Smooth muscle cell (in vitro differentiated cells): ENCODE measurements around the gene TBL1X. TPM values are rescaled to one million over a fixed set of nuclear protein-coding genes. Genes with fewer than 3 reads are reported as not detected.

Experiments used
- DNase-seq: peaks from one replicate; lab custom pipeline; 2025; ENCODE audit not compliant: unreplicated experiment; lab: John Stamatoyannopoulos, UW
- H2AFZ ChIP-seq: fragments of 200-600 bp; sonication (generic); 2 replicates; pipeline ENCODE4 v1.6.0; 2016; ENCODE audit warnings: antibody characterized with exemption, low read depth, mild to moderate bottlenecking
- H3F3A ChIP-seq: fragments of 200-600 bp; sonication (generic); 2 replicates; pipeline ENCODE4 v1.6.0; 2017; ENCODE audit warnings: antibody characterized with exemption, low read depth
- H3K27ac ChIP-seq: fragments of 200-600 bp; sonication (generic); 2 replicates; pipeline ENCODE4 v1.5.1; 2016; ENCODE audit warnings: low read depth, mild to moderate bottlenecking
- H3K27me3 ChIP-seq: fragments of 200-600 bp; sonication (generic); 2 replicates; pipeline ENCODE4 v1.6.1; 2016; ENCODE audit warnings: low read depth, mild to moderate bottlenecking
- H3K36me3 ChIP-seq: fragments of 200-600 bp; sonication (generic); 2 replicates; pipeline ENCODE4 v1.5.1; 2016; ENCODE audit warnings: low read depth
- H3K4me1 ChIP-seq: fragments of 200-600 bp; sonication (generic); 2 replicates; pipeline ENCODE4 v1.5.1; 2016; ENCODE audit warnings: low read depth
- H3K4me2 ChIP-seq: fragments of 200-600 bp; sonication (generic); 2 replicates; pipeline ENCODE4 v1.6.0; 2016; ENCODE audit warnings: mild to moderate bottlenecking
- H3K4me3 ChIP-seq: fragments of 200-600 bp; sonication (generic); 2 replicates; pipeline ENCODE4 v1.5.1; 2016; ENCODE audit warnings: mild to moderate bottlenecking
- H3K79me2 ChIP-seq: fragments of 200-600 bp; sonication (generic); 2 replicates; pipeline ENCODE4 v1.6.0; 2016; ENCODE audit warnings: low read depth, mild to moderate bottlenecking
- H3K9ac ChIP-seq: fragments of 200-600 bp; sonication (generic); 2 replicates; pipeline ENCODE4 v1.6.0; 2016; ENCODE audit warnings: low read depth
- H3K9me3 ChIP-seq: fragments of 200-600 bp; sonication (generic); replicated peaks from 2 replicates; pipeline ENCODE4 v1.5.1; 2016; ENCODE audit warnings: low read depth
- H4K20me1 ChIP-seq: fragments of 200-600 bp; sonication (generic); 2 replicates; pipeline ENCODE4 v1.6.0; 2016; ENCODE audit warnings: low read depth
- WGBS: methylation state at CpG from one replicate; pipeline ENCODE4 v1.1.7; 2016; ENCODE audit warnings: low lambda C conversion rate; 5-methylcytosine and 5-hydroxymethylcytosine counted together
- polyA plus RNA-seq: library from polyadenylated mRNA; unstranded; fragments of >200 nt; fragmentation: Nextera tagmentation; extraction: Ambion mirVana; gene quantifications from 2 replicates; pipeline ENCODE4 v1.2.1, GENCODE V29; 2016
- total RNA-seq: library from RNA; depleted of rRNA; stranded (reverse); fragments of >200 nt; gene quantifications from 2 replicates; pipeline ENCODE4 v1.2.3, GENCODE V29; 2014
- TF ChIP-seq, protein P1 (sequence below): fragments of 200-600 bp; sonication (generic); IDR thresholded peaks from 2 replicates; pipeline ENCODE4 v1.5.1; 2017; ENCODE audit warnings: borderline replicate concordance, mild to moderate bottlenecking, antibody characterized with exemption; ENCODE audit not compliant: insufficient read depth, poor library complexity, severe bottlenecking

The TBL1X gene
- total and polyA plus RNA-seq, 2 experiments from 2014 or later: 9.0 to 9.8 TPM

DNA sequence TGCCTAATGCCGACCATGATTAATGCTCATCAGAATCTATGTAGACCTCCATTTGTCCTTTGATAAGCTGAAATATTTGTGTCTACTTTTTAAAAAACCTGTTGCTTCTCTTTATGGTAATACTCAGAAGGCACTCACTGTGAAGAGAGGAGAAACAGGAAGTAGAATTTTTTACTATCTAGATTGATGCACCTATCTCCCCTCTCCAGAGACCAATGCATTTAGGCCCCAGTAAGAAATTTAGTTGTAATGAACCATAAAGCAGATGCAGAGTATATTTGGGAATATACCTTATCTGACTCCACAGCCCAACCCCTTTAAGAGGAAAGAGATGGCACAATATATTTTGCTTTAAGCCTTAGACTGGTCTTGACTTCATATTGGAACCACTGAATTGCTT, 11.1 kb downstream of the TBL1X start:
- no peak overlapping the region for H3K27ac ChIP-seq
- H4K20me1 ChIP-seq: peaks cover 34% of the 10 kb centered on the region
- H3K4me2 ChIP-seq: no peak overlapping the region
- H3F3A ChIP-seq: no peaks in the 10 kb centered on the region
- H2AFZ ChIP-seq: no peak overlapping the region
- H3K4me1 ChIP-seq: no peaks in the 10 kb centered on the region
- DNase-seq: no peak
- no peak overlapping the region for H3K9ac ChIP-seq
- TF ChIP-seq, protein P1, sequence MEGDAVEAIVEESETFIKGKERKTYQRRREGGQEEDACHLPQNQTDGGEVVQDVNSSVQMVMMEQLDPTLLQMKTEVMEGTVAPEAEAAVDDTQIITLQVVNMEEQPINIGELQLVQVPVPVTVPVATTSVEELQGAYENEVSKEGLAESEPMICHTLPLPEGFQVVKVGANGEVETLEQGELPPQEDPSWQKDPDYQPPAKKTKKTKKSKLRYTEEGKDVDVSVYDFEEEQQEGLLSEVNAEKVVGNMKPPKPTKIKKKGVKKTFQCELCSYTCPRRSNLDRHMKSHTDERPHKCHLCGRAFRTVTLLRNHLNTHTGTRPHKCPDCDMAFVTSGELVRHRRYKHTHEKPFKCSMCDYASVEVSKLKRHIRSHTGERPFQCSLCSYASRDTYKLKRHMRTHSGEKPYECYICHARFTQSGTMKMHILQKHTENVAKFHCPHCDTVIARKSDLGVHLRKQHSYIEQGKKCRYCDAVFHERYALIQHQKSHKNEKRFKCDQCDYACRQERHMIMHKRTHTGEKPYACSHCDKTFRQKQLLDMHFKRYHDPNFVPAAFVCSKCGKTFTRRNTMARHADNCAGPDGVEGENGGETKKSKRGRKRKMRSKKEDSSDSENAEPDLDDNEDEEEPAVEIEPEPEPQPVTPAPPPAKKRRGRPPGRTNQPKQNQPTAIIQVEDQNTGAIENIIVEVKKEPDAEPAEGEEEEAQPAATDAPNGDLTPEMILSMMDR: no peak
- H3K36me3 ChIP-seq: no peaks in the 10 kb centered on the region
- H3K9me3 ChIP-seq: no peaks in the 10 kb centered on the region
- no peak overlapping the region for H3K4me3 ChIP-seq
- peaks cover 42% of the 10 kb centered on the region for H3K79me2 ChIP-seq
- no peaks in the 10 kb centered on the region for H3K27me3 ChIP-seq
- WGBS: 68% methylated on average over 1 of the region's 1 CpG

DNA sequence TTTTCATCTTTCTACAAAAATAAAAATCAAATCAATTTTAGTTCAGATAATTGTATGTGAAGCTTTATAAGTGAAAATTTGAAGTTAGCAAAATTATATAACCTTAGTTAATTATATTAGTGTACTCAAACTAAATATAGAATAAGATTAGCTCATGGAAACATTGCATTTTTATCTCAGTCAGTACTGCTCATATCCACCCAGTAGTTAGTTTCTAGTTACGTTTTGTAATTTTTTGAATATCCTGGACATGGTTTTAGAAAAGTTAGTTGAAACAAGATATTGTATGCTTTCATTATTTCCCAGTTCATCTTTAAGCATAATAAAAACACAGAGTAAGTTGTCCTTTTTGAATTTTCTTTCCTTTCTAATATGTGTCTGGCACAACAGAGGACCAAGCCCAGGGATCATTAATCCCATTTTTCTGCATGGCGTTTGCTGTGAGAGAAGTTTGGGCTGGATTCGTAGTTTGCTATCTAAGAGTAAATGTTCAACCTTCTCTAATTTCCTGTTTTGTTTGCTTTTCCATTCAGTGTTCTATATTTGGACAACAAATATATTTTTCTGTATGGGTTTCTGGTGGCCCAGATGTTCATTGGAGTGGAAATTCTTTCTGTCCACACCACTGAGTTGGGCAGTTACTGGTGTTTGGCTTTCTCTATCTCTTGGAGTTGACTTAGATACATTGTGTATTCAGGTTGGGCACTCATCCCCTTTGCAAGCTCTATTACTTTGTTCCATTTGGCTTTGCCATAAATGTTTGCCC, 12.1 kb downstream of the TBL1X start:
- Histone ChIP-seq H3K27me3 (no peaks in the 10 kb centered on the region), H3K36me3 (no peaks in the 10 kb centered on the region), H2AFZ (no peak overlapping the region), H3K27ac (no peak overlapping the region), H3K4me2 (no peak overlapping the region), H3K79me2 (peaks cover 44% of the 10 kb centered on the region), H3K4me1 (no peaks in the 10 kb centered on the region), H3K9me3 (no peaks in the 10 kb centered on the region), H3K9ac (no peak overlapping the region), H4K20me1 (peaks cover 24% of the 10 kb centered on the region), H3F3A (no peaks in the 10 kb centered on the region), H3K4me3 (no peak overlapping the region)
- no peak for DNase-seq
- TF ChIP-seq, protein P1: no peak
- WGBS: 70% methylated on average over 3 of the region's 3 CpGs

DNA sequence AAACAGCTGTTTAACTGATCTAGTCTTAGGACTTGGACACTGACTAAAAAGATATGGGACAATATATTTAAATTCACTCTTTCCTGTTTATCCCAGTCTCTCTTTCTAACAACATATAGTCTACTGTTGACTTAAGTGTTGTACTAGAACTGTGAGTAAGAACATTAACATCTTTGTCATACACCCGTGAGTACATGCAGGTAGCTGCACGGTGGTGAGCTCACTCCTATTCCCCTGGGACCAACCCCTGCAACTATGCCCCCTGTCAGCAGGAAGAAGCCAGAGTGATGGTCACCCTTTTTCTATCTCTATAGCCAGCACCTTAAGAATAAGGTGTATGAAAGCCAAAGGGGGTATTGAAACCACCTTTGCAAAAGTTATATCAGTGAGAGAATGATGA, 17.6 kb downstream of the TBL1X start:
- Histone ChIP-seq H3K27me3 (no peaks in the 10 kb centered on the region), H3K36me3 (no peaks in the 10 kb centered on the region), H3K9ac (no peak overlapping the region), H3K79me2 (peaks cover 34% of the 10 kb centered on the region), H3F3A (no peaks in the 10 kb centered on the region), H3K27ac (no peak overlapping the region), H3K4me2 (no peak overlapping the region), H3K4me1 (no peaks in the 10 kb centered on the region), H2AFZ (no peak overlapping the region), H4K20me1 (peaks cover 39% of the 10 kb centered on the region), H3K4me3 (no peak overlapping the region), H3K9me3 (no peaks in the 10 kb centered on the region)
- WGBS: 59% methylated on average over 2 of the region's 2 CpGs
- TF ChIP-seq, protein P1: no peak
- no peak for DNase-seq

DNA sequence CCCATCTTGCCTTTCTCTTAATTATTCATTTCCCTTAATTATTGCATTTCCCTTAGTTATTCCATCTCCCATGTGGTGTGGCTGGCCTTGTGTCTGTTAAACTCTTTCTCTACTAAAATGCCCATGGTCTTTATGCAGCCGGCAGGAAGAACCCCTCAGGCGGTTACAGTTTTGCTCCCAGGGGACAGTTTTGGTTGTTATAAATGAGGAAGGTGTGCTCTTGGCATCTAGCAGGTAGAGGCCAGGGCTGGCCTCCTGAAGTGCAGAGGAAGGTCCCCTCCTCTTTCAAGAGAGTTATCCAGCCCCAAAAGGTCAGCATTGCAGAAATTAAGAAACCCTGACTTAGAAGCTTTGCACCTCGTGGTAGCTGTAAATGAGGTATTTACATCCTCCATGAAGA, 18.0 kb downstream of the TBL1X start:
- Histone ChIP-seq H3K4me1 (no peaks in the 10 kb centered on the region), H3K27ac (no peak overlapping the region), H2AFZ (no peak overlapping the region), H3F3A (no peaks in the 10 kb centered on the region), H3K36me3 (no peaks in the 10 kb centered on the region), H3K27me3 (no peaks in the 10 kb centered on the region), H3K4me3 (no peak overlapping the region), H3K4me2 (no peak overlapping the region), H3K9ac (no peak overlapping the region), H3K9me3 (no peaks in the 10 kb centered on the region), H3K79me2 (peaks cover 30% of the 10 kb centered on the region), H4K20me1 (peaks cover 35% of the 10 kb centered on the region)
- 68% methylated on average over 3 of the region's 3 CpGs for WGBS
- TF ChIP-seq, protein P1: no peak
- DNase-seq: no peak
